BLaER1 (cell line): Measurements from ENCODE around the gene BHMT.

Source experiments
- H3K27ac ChIP-seq: shearing (Covaris generic); formaldehyde crosslinking; 2 replicates; pipeline ENCODE4 v1.8.1; 2022
- H3K27me3 ChIP-seq: shearing (Covaris generic); formaldehyde crosslinking; 2 replicates; pipeline ENCODE4 v1.8.1; 2022
- H3K36me3 ChIP-seq: shearing (Covaris generic); formaldehyde crosslinking; 2 replicates; pipeline ENCODE4 v1.8.1; 2022
- H3K4me1 ChIP-seq: shearing (Covaris generic); formaldehyde crosslinking; 2 replicates; pipeline ENCODE4 v1.8.1; 2022
- H3K4me2 ChIP-seq: shearing (Covaris generic); formaldehyde crosslinking; 2 replicates; pipeline ENCODE4 v1.8.1; 2022
- H3K4me3 ChIP-seq: shearing (Covaris generic); formaldehyde crosslinking; 2 replicates; pipeline ENCODE4 v1.8.1; 2022
- H3K9ac ChIP-seq: shearing (Covaris generic); formaldehyde crosslinking; 2 replicates; pipeline ENCODE4 v1.8.1; 2022
- H3K9me3 ChIP-seq: shearing (Covaris generic); formaldehyde crosslinking; 2 replicates; pipeline ENCODE4 v1.8.1; 2022
- H4K20me1 ChIP-seq: shearing (Covaris generic); formaldehyde crosslinking; 2 replicates; pipeline ENCODE4 v1.8.1; 2022
- Cebpa-rat ChIP-seq: shearing (Covaris generic); IDR thresholded peaks from 2 replicates; pipeline ENCODE4 v1.8.1; 2022

Gene BHMT, protein sequence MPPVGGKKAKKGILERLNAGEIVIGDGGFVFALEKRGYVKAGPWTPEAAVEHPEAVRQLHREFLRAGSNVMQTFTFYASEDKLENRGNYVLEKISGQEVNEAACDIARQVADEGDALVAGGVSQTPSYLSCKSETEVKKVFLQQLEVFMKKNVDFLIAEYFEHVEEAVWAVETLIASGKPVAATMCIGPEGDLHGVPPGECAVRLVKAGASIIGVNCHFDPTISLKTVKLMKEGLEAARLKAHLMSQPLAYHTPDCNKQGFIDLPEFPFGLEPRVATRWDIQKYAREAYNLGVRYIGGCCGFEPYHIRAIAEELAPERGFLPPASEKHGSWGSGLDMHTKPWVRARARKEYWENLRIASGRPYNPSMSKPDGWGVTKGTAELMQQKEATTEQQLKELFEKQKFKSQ

DNA sequence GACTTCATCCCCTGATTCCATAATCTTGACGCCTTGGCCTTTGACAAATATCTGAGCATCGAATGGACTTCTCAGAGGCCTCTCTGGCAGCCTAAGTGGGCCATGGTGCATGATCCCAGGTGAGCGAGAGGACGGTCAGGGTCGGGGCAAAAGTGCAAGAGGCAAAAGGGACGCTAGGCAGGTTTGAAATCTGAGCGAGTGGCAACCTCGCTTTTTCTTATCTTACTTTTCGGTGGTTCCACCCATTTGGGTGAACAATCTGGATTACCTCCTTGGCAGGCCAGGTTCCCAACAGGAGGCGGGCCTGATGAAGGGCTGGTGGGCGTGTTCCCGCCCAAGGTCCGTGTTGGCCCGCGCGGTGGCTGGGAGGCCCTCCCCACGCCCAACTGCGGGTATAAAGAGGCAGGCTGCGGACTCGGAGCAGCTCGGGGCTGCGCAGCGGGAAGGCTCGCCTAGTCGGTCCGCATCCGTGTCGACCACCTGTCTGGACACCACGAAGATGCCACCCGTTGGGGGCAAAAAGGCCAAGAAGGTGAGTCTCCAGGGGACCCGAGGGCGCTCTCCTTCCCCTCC, at the start of gene BHMT:
BHMT (plus strand) TSS at position 423 of the 573 bp plus-strand sequence; CDS start at position 500, 77 bp downstream.
- H3K4me3 ChIP-seq, result no peak within 1 kb of the TSS
- peaks cover 12% of the 10 kb centered on the region; the same call in 1 of the 2 replicates for H3K4me1 ChIP-seq
- no peaks in the 10 kb centered on the region for H3K27me3 ChIP-seq
- no peak for TF ChIP-seq Cebpa-rat
- no peak within 1 kb of the TSS for H3K27ac ChIP-seq
- H3K9me3 ChIP-seq, result no peaks in the 10 kb centered on the region; the same call in 1 of the 2 replicates
- H3K36me3 ChIP-seq, result no peaks in the 10 kb centered on the region
- no peak within 1 kb of the TSS for H3K9ac ChIP-seq
- H3K4me2 ChIP-seq, result no peak within 1 kb of the TSS
- H4K20me1 ChIP-seq, result no peaks in the 10 kb centered on the region

DNA sequence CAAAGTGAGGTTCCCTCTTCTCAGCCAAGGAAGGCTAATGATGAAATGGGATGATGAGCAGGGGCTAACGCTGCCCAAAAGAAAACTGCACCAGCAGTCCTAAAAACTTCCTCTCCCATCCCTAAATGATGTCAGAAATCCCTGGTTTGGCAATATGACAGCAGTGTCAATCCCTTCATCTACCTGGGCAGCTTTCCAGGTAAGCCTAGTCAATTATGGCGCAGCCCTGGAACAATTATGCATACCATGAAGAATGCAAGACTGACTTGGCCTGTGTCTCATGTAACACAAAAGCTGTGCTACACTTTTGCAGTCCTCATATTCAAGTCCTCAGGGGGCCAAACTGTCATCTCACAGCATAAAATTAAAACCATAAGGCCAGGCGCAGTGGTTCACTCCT, 49.2 kb upstream of the BHMT start:
- H3K9ac ChIP-seq, result no peak overlapping the region
- H4K20me1 ChIP-seq, result no peaks in the 10 kb centered on the region
- H3K27ac ChIP-seq, result no peak overlapping the region
- no peak overlapping the region for H3K4me3 ChIP-seq
- H3K36me3 ChIP-seq, result no peaks in the 10 kb centered on the region
- no peaks in the 10 kb centered on the region for H3K9me3 ChIP-seq
- H3K4me2 ChIP-seq, result no peak overlapping the region
- H3K27me3 ChIP-seq, result no peaks in the 10 kb centered on the region
- H3K4me1 ChIP-seq, result no peaks in the 10 kb centered on the region
- TF ChIP-seq Cebpa-rat, result no peak

DNA sequence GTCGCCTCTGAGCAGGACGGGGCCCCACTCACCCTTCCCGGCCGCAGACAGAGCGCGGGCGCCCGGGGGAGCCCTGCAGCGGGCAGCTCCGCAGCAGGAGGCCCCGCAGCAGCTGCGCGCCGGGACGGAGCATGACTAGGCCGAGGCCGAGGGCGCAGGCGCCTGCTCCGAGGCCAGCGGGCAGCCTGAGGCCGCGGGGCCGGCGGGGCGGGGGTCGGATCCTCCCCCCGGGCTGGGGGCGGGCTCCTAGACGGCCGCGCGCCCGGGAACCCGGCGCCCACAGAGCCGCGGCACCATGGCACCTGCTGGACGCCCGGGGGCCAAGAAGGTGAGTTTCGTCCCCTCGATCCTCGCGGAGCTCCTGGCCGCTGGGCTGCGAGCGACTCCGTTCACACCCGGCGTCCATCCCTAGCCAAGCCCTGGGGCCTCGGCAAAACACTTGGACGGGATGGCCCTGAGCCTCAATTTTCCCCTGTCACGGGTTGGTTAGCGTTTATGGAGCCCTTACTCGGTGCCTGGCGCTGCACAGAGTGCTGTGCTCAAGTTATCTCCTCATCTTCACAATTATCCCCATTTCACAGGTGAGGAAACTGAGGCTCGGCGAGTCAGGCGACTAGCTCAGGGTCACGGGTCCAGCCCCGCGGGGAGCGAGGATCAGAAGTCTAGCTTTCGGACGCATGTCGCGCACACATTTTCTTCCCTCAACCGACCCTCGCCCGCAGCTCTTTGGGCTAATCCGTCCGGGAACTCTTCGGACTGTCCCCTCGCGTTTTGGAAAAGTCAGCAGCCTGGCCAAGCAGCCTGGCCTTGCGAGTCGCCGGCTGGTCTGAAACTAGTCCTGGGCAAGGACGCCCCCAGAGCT, 41.9 kb upstream of the BHMT start, which contains the start of the genes BHMT2 and DMGDH:
BHMT2 (plus strand) TSS at position 280 of the 862 bp plus-strand sequence; CDS start at position 296, 16 bp downstream.
DMGDH (minus strand) TSS at position 187 of the 862 bp plus-strand sequence; CDS start at position 133, 54 bp downstream.
- H3K9ac ChIP-seq, result no peak within 1 kb of the TSS
- no peaks in the 10 kb centered on the region for H3K36me3 ChIP-seq
- H3K4me3 ChIP-seq, result no peak within 1 kb of the TSS
- no peak within 1 kb of the TSS for H3K27ac ChIP-seq
- peaks cover 18% of the 10 kb centered on the region for H3K9me3 ChIP-seq
- no peak for TF ChIP-seq Cebpa-rat
- H3K4me2 ChIP-seq, result no peak within 1 kb of the TSS
- H3K4me1 ChIP-seq, result no peaks in the 10 kb centered on the region
- no peaks in the 10 kb centered on the region for H3K27me3 ChIP-seq
- H4K20me1 ChIP-seq, result no peaks in the 10 kb centered on the region

DNA sequence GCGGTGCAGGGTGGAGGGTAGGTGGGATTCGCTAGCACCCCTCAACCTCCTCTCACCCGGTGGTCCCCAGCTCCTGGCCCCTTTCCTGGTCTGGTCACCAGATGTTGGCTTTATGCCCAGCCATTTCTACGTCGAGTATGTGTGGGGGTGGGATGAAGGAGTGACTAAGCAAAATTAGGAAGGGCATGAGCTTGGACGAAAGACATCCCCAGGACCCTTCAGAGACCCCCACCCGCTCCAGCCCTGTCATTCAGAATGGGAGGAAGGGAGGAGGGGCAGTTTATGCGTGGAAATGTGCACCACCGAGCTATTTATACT, 41.3 kb upstream of the BHMT start:
- Histone ChIP-seq H3K9me3 (peaks cover 18% of the 10 kb centered on the region), H3K36me3 (no peaks in the 10 kb centered on the region), H3K9ac (no peak overlapping the region), H3K4me3 (no peak overlapping the region), H3K27me3 (no peaks in the 10 kb centered on the region), H3K4me2 (no peak overlapping the region), H3K27ac (no peak overlapping the region), H4K20me1 (no peaks in the 10 kb centered on the region), H3K4me1 (no peaks in the 10 kb centered on the region)
- no peak for TF ChIP-seq Cebpa-rat

DNA sequence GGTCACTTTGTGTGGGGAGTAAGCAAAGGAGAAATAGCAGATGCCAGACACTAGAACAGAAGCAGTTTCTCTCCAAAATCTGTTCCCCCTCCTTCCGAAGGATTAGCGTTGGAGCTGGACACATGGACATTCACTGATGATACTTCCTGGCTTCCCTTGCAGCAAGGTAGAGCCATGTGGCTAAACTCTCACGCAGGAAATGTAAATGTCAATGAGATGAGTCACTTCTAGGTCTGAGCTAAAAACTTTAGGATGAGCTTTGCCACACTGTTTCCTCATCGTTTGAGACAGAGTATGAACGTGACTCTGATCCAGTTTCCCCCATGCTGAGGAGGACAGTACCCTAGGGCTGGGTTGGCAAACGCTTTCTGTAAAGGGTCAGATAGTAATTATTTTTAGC, 37.0 kb upstream of the BHMT start:
- peaks cover 12% of the 10 kb centered on the region for H3K9me3 ChIP-seq
- no peak overlapping the region for H3K4me3 ChIP-seq
- H3K27ac ChIP-seq, result no peak overlapping the region
- no peak for TF ChIP-seq Cebpa-rat
- no peak overlapping the region for H3K4me2 ChIP-seq
- H4K20me1 ChIP-seq, result no peaks in the 10 kb centered on the region
- no peaks in the 10 kb centered on the region for H3K36me3 ChIP-seq
- no peaks in the 10 kb centered on the region for H3K4me1 ChIP-seq
- no peaks in the 10 kb centered on the region for H3K27me3 ChIP-seq
- H3K9ac ChIP-seq, result no peak overlapping the region

DNA sequence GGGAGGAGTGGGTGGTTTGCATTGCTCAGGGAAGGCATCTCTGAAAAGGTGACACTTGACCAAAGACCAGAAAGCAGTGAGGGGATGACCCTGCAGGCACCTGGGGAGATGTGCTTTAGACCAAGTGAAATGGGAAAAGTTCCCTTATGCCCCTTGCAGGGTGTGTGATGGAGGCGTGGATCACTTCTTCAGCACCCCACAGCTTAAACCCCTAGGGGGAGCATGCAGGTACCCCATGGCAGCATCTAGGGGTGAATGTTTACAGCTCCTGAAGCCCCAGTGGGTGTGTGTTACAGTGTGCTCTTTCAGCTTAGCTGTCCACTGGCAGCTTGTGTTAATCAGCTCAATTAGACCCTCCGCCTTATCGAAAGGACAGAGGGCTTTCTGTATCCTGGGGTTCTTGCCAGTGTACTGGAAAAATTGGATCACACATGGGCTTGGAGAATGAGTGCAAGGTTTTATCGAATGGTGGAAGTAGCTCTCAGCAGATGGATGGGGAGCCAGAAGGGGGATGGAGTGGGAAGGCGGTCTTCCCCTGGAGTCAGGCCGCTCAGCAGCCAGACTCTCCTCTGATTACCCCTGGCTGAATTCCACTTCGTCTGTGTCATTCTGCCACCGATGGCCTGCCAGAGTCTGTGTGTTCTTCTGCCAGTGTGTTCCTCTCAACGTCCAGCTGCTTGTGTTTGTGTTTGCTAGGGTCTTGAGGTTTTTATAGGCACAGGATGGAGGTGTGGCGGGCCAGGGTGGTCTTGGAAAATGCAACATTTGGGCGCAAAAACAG, 35.8 kb upstream of the BHMT start:
- Histone ChIP-seq H3K4me3 (no peak overlapping the region), H3K27ac (no peak overlapping the region), H3K36me3 (no peaks in the 10 kb centered on the region), H4K20me1 (no peaks in the 10 kb centered on the region), H3K4me1 (no peaks in the 10 kb centered on the region), H3K27me3 (no peaks in the 10 kb centered on the region), H3K9me3 (peaks cover 8% of the 10 kb centered on the region), H3K9ac (no peak overlapping the region), H3K4me2 (no peak overlapping the region)
- no peak for TF ChIP-seq Cebpa-rat

DNA sequence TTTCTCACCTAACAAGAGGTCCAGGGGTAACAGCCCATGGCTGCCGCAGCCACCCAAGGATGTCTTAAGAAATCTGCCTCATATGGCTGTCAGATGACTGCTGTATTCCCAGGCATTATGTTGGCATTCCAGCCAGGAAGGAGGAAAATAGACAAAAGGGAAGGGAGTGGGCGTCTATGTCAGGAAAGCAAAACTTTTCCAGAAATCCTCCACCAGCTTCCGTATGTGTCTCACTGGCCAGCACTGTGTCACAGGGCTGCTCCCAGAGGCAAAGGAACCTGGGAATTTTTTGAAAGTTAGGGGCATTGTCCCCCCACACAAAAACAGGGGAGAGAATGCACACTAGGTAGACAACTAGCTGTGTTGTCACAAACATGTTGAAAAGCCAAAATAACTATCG, 34.8 kb upstream of the BHMT start:
- H3K9me3 ChIP-seq, result peaks cover 8% of the 10 kb centered on the region
- no peaks in the 10 kb centered on the region for H3K36me3 ChIP-seq
- no peaks in the 10 kb centered on the region for H4K20me1 ChIP-seq
- H3K27ac ChIP-seq, result no peak overlapping the region
- H3K27me3 ChIP-seq, result no peaks in the 10 kb centered on the region
- H3K4me1 ChIP-seq, result no peaks in the 10 kb centered on the region
- no peak overlapping the region for H3K4me2 ChIP-seq
- no peak overlapping the region for H3K9ac ChIP-seq
- H3K4me3 ChIP-seq, result no peak overlapping the region
- no peak for TF ChIP-seq Cebpa-rat

DNA sequence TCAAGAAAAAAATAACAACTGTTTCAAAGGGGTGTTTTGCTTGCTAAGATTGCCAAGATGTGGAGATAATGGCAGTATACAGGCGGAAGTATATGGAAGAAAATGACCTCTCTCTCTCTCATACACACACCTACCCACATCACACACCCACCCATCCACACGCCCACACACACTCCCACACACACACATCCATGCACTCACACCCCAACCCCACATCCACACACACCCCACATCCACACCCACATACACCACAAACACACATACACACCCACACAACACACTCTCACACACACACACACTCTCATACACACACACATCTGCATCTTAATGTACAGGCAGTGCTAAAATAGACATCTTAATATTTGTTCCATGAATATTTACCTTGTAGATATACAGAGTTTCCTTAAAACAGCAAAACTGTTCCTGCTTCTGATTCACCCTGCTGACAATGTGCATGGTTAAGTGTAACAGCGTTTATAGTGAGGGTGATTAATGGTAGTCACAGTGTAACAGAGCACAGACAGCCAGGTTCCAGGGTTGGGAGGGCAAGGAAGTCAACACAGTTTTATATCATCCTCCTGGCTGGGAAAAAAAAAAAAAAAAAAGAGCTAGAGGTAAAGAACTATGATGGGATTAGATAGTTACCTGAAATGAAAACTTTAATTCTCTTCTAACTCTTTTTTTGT, 33.8 kb upstream of the BHMT start:
- H4K20me1 ChIP-seq, result no peaks in the 10 kb centered on the region
- H3K4me3 ChIP-seq, result no peak overlapping the region
- no peak for TF ChIP-seq Cebpa-rat
- H3K27ac ChIP-seq, result no peak overlapping the region
- H3K36me3 ChIP-seq, result no peaks in the 10 kb centered on the region
- H3K9me3 ChIP-seq, result peaks cover 8% of the 10 kb centered on the region
- no peak overlapping the region for H3K4me2 ChIP-seq
- no peak overlapping the region for H3K9ac ChIP-seq
- H3K27me3 ChIP-seq, result no peaks in the 10 kb centered on the region
- no peaks in the 10 kb centered on the region for H3K4me1 ChIP-seq

DNA sequence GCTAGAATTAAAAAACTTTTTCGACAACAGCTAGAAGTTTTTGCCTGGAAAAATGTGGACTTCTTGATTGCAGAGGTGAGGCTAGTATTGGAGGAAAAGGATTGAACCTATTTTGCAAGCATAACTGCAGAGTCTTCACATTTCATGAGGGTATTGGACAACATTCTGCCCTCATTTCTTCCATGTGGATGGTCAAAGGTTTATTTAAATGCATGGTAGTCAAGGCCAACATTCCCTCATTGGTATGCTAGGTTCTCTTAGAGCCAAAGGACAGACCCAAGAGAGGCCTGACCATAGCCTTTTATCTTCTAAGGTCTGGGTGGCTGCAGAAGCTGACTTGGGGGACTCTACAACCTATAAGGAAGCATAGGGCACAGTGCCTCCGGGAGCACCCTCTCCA, 30.8 kb upstream of the BHMT start:
- H3K4me2 ChIP-seq, result no peak overlapping the region
- H3K27me3 ChIP-seq, result no peaks in the 10 kb centered on the region
- no peaks in the 10 kb centered on the region for H4K20me1 ChIP-seq
- no peaks in the 10 kb centered on the region for H3K9me3 ChIP-seq
- no peak overlapping the region for H3K4me3 ChIP-seq
- no peak for TF ChIP-seq Cebpa-rat
- no peaks in the 10 kb centered on the region for H3K36me3 ChIP-seq
- H3K9ac ChIP-seq, result no peak overlapping the region
- no peaks in the 10 kb centered on the region for H3K4me1 ChIP-seq
- no peak overlapping the region for H3K27ac ChIP-seq
